ENCODE data around the gene ANKMY1.

GRCh38 chr2:240538031-240538780 is 19.6 kb downstream of the ANKMY1 start:
- TF ChIP-seq ZNF416 (tag by site-specific recombination; IDR thresholded peaks at IDR 0.05) (no peak), GLIS1 (tag by site-specific recombination; IDR thresholded peaks at IDR 0.05) (no peak), CTCF (tag by site-specific recombination; IDR thresholded peaks at IDR 0.05) (no peak), KLF16 (tag by site-specific recombination; IDR thresholded peaks at IDR 0.05) (no peak), ZBTB8A (tag by site-specific recombination; IDR thresholded peaks at IDR 0.05) (no peak), ZBTB20 (tag by site-specific recombination; IDR thresholded peaks at IDR 0.05) (no peak), ZNF624 (tag by site-specific recombination; IDR thresholded peaks at IDR 0.05) (no peak), ZNF155 (tag by site-specific recombination; IDR thresholded peaks at IDR 0.05) (no peak), ZBTB26 (tag by site-specific recombination; optimal IDR thresholded peaks at IDR 0.05) (no peak), PRDM2 (tag by site-specific recombination; IDR thresholded peaks at IDR 0.05; ENCODE audit: borderline replicate concordance) (no peak), MZF1 (tag by site-specific recombination; IDR thresholded peaks at IDR 0.05; ENCODE audit: borderline replicate concordance) (no peak), ZNF501 (tag by site-specific recombination; IDR thresholded peaks at IDR 0.05) (no peak), ZBTB21 (tag by site-specific recombination; IDR thresholded peaks at IDR 0.05) (no peak)

Data from HEK293 (cell line).